NOMO-1 treated with DMSO at 0.1 percent for 48 hours (cell line): ENCODE results near the gene TADA3.

Source experiments
- DNase-seq: peaks from one replicate; lab custom pipeline; 2025; ENCODE audit not compliant: unreplicated experiment; lab: John Stamatoyannopoulos, UW

Gene TADA3

GRCh38 chr3:9810433-9810770 lies 18.1 kb upstream of the TADA3 start:
- no peak for DNase-seq

GRCh38 chr3:9809615-9810432 lies 17.6 kb upstream of the TADA3 start, which contains the start of gene TTLL3:
TSS of gene TTLL3 (plus strand) at chr3:9810262. CDS start at chr3:9810662, 400 bp downstream.
- DNase-seq = peak; percentile 79

GRCh38 chr3:9809239-9809614 lies 17.0 kb upstream of the TADA3 start:
- no peak for DNase-seq

GRCh38 chr3:9808345-9809037 lies 16.2 kb upstream of the TADA3 start:
- DNase-seq = peak; percentile 65

GRCh38 chr3:9807981-9808344 lies 15.7 kb upstream of the TADA3 start:
- DNase-seq = no peak

- no peak for DNase-seq
Measured at GRCh38 chr3:9806688-9807589, 14.7 kb upstream of the TADA3 start.

GRCh38 chr3:9806137-9806536 lies 13.9 kb upstream of the TADA3 start:
- DNase-seq = no peak

- DNase-seq = no peak
Measured at GRCh38 chr3:9804996-9805395, 12.7 kb upstream of the TADA3 start.

GRCh38 chr3:9803494-9803893 lies 11.2 kb upstream of the TADA3 start:
- DNase-seq = no peak

GRCh38 chr3:9800529-9800928 lies 8.3 kb upstream of the TADA3 start:
- no peak for DNase-seq

- DNase-seq = no peak
Measured at GRCh38 chr3:9797196-9797945, 5.1 kb upstream of the TADA3 start.

- DNase-seq = peak; percentile 51
Measured at GRCh38 chr3:9795207-9795606, 2.9 kb upstream of the TADA3 start.

- no peak for DNase-seq
Measured at GRCh38 chr3:9794400-9794799, 2.1 kb upstream of the TADA3 start.

- peak; percentile 73 for DNase-seq
Measured at GRCh38 chr3:9793161-9793781, 998 bp upstream of the TADA3 start.

- no peak for DNase-seq
Measured at GRCh38 chr3:9791790-9792404, 376 bp downstream of the TADA3 start.

- DNase-seq = no peak
Measured at GRCh38 chr3:9791127-9791526, 1.1 kb downstream of the TADA3 start.

GRCh38 chr3:9787714-9788113 lies 4.6 kb downstream of the TADA3 start:
- no peak for DNase-seq

- DNase-seq = peak; percentile 18
Measured at GRCh38 chr3:9786825-9787669, 5.2 kb downstream of the TADA3 start.

GRCh38 chr3:9786209-9786739 lies 6.0 kb downstream of the TADA3 start:
- no peak for DNase-seq
